ENCODE data around the gene CACNA2D4.

DNA sequence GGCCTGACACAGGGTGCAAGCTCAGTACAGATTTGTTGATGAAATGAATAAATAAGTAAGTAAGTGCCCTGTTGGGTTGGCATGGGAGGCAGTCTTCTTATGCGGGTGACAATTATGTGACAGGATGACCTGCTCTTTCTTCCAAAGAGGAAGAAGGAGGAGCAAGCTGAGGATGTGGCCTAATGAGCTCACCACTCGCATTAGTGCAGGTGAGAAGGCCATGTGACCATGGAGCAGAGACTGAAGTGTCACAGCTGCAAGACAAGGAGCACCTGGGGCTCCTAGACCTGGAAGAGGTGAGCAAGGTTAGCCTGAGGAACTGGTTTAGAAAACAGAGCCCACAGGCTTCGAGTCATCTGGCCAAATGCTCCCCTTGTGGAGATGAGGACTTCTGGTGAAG lies 63.2 kb downstream of the CACNA2D4 start:
- no peak for TF ChIP-seq POLR2A (IDR thresholded peaks at IDR 0.05)
- TF ChIP-seq, protein P1, sequence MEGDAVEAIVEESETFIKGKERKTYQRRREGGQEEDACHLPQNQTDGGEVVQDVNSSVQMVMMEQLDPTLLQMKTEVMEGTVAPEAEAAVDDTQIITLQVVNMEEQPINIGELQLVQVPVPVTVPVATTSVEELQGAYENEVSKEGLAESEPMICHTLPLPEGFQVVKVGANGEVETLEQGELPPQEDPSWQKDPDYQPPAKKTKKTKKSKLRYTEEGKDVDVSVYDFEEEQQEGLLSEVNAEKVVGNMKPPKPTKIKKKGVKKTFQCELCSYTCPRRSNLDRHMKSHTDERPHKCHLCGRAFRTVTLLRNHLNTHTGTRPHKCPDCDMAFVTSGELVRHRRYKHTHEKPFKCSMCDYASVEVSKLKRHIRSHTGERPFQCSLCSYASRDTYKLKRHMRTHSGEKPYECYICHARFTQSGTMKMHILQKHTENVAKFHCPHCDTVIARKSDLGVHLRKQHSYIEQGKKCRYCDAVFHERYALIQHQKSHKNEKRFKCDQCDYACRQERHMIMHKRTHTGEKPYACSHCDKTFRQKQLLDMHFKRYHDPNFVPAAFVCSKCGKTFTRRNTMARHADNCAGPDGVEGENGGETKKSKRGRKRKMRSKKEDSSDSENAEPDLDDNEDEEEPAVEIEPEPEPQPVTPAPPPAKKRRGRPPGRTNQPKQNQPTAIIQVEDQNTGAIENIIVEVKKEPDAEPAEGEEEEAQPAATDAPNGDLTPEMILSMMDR (IDR thresholded peaks at IDR 0.05) = no peak
